A172 (cell line): ENCODE data around the gene FXYD4. TPM values are rescaled to one million over a fixed set of nuclear protein-coding genes. Genes with fewer than 3 reads are reported as not detected.
"Not testable (repeated sequence)": the region's sequence is repeated elsewhere in the genome, so short reads cannot be mapped to it uniquely, and the experiment has no call there.

Source experiments
- DNase-seq: peaks from one replicate; pipeline ENCODE4 v3.0.0-alpha.2; 2015; ENCODE audit warnings: low spot score
- total RNA-seq: library from RNA; depleted of rRNA; stranded (reverse); fragments of >200 nt; shearing (Covaris generic); gene quantifications from 2 replicates; pipeline ENCODE4 v1.2.3, GENCODE V29; 2014; rRNA removed

The FXYD4 gene, protein sequence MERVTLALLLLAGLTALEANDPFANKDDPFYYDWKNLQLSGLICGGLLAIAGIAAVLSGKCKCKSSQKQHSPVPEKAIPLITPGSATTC
- not detected in 2 replicates for total RNA-seq

DNA sequence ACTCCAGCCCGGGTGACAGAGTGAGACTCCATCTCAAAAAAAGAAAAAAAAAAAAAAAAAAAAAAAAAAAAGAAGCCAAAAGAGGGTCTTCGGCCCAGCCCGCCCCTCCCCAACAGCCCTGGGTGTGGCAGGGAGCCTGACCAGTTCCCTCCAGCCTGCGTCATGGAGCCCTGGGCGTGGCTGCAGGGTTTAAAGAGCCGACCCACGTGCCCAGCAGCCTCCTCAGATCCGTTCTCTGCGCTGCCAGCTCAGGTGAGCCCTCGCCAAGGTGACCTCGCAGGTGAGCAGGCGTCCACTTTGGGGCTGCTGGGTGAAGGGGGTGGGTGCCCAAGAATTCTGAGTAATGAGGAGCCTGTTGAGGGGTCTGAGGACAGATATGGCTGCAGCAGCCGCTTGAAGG, at the start of gene FXYD4:
Gene FXYD4 (plus strand): TSS at position 219 of the 400 bp plus-strand sequence. CDS start 2,111 bp downstream, outside the sequence.
- no peak for DNase-seq

DNA sequence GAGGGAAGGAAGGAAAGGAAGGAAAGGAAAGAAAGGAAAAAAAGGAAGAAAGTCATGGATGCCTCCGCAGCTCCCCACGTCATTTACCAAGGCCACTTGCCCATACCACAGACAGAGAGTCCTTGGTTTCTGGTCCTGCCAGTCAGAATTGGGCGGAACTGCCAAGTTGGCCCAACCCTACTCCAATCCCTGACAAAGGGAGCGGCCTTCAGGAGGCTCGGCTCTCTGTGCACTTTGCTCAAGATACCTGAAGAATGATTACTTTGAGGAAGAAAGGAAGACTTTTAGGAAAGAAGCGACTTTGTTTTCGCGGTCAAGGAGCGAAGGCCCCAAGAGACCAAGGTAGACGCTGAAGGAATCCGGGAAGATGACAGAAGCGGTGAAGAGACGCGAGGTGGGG, 49.1 kb upstream of the FXYD4 start:
- no peak for DNase-seq

DNA sequence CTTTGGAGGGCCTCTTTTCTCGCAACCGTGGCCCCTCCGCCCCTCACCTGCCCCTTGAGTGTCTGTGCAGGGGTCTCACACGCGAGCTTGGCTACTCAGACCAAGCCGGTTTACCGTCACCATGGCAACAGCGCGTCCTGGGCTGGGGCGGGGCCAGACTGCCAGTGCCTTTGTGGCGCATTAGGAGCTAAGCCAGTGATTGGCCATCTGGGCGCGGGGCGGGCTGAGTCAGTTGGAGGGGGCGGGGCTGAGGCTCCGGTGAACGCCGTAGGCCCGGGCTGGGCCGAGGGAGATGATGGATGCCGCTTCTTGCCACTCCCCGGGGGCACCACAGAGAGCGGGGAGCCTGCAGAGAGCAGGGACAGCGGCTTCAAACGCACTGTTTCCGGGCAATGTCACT, 48.7 kb upstream of the FXYD4 start:
- DNase-seq: no peak

DNA sequence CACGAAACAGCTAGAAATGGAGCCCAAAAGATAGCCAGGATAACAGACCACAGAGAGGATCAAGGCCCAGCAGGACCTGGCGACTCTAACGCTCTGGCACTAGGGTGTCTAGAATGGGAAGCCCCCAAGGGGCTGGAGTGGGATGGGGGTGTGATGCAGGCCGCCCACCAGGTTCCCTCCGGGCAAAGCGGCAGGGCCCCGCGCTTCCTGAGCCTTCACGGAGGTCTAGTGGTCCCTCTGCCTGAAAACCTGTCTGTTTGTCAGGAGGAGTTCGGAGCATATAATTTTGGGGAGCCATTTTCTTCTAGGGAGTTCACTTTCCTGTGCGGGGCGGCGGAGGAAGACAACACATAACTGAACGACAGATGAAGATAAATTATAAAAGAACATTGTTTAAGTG, 48.2 kb upstream of the FXYD4 start:
- DNase-seq: no peak

DNA sequence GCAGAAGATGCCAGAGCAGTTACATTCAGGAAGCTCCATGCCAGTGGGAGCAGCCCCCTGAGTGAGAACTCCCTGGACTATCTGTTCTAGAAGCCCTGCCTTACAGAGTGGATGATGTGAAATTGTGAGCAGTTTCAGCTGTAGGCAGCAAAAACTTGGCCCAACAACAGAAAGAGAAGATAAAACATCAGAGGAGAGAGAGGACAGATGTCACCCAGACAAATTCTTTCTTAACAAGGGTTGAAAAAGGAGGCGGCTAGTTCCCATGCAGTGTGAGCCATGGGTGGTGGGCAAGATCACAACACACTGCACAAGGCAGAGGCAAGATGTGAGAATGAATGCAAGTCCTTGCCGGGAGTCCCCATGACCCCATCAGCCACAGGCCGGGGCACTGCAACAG, 46.6 kb upstream of the FXYD4 start:
- no peak for DNase-seq

DNA sequence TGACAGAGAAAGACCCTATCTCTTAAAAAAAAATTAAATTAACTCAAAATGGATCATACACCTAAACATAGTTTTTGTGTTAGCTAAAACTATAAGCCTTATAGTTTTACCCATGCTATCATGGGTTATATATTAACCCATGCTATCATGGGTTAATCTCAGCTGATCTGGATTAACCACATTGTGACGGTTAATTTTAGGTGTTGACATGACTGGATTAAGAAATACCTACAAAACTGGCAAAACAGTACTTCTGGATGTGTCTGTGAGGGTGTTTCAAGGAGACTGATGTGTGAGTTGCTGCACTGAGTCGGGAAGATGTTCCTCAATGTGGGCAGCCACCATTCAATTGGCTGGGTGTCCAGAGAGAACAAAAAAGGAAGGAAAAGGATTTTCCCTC, 44.3 kb upstream of the FXYD4 start:
- DNase-seq: no peak

DNA sequence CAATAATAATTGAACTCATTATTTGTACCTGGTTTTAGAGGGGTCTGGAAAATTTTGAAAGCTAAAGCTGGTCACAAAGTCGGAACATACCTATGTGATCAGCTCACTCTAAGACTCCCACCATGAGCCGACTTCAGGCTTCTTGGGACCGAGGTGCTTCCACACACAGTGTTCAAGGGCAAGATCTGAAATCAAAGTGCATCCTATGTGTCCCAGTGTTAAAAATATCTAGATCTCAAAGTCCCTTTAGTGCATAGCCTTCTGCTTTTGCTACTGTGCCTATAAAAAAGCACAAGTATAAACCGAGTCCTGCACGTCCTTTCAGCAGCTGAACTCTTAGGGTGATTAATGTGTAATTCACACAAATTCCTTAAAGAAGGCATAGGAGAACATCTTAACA, 43.5 kb upstream of the FXYD4 start:
- no peak for DNase-seq

DNA sequence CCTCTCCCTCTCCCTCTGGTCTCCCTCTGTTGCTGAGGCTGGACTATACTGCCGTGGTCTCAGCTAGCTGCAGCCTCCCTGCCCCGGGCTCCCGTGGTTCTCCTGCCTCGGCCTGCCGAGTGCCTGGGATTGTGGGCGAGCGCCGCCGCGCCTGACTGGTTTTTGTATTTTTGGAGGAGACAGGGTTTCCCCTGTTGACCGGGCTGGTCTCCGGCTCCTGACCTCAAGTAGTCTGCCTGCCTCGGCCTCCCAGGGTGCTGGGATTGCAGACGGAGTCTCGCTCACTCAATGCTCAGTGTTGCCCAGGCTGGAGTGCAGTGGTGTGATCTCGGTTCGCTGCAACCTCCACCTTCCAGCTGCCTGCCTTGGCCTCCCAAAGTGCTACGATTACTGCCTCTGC, 42.6 kb upstream of the FXYD4 start:
- not testable (repeated sequence) for DNase-seq

DNA sequence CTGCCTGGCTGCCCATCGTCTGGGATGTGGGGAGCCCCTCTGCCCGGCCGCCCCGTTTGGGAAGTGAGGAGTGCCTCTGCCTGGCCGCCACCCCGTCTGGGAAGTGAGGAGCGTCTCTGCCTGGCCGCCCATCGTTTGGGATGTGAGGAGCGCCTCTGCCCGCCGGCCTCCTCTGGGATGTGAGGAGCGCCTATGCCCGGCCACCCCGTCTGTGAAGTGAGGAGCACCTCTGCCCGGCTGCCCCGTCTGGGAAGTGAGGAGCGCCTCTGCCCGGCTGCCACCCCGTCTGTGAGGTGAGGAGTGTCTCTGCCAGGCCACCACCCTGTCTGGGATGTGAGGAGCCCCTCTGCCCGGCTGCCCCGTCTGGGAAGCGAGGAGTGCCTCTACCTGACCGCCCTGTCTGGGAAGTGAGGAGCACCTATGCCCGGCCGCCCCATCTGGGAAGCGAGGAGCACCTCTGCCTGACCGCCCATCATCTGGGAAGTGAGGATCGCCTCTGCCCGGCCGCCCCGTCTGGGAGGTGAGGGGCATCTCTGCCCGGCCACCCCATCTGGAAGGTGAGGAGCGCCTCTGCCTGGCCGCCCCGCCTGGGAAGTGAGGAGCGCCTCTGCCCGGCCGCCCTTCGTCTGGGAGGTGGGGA, 42.1 kb upstream of the FXYD4 start:
- not testable (repeated sequence) for DNase-seq

DNA sequence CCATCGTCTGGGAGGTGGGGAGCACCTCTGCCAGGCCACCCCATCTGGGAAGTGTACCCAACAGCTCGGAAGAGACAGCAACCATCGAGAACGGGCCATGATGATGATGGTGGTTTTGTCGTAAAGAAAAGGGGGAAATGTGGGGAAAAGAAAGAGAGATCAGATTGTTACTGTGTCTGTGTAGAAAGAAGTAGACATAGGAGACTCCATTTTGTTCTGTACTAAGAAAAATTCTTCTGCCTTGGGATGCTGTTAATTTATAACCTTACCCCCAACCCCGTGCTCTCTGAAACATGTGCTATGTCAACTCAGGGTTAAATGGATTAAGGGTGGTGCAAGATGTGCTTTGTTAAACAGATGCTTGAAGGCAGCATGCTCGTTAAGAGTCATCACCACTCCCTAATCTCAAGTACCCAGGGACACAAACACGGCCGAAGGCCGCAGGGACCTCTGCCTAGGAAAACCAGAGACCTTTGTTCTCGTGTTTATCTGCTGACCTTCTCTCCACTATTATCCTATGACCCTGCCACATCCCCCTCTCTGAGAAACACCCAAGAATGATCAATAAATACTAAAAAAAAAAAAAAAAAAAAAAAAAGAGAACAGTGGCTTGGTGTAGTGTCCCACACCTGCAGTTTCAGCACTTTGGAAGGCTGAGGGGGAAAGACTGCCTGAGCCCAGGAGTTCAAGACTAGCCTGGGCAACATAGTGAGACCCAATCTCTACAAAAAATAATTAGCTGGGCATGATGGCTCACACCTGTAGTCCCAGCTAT, 41.2 kb upstream of the FXYD4 start:
- DNase-seq: not testable (repeated sequence)

DNA sequence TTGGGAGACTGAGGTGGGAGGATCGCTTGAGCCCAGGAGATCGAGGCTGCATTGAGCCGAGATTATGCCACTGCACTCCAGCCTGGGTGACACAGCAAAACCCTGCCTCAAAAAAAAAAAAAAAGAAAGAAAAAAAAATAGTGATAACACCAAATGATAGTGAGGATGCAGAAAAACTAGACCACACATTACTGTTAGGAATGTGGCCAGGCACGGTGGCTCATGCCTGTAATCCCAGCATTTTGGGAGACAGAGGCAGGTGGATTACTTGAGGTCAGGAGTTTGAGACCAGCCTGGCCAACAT, 40.7 kb upstream of the FXYD4 start:
- DNase-seq: not testable (repeated sequence)

DNA sequence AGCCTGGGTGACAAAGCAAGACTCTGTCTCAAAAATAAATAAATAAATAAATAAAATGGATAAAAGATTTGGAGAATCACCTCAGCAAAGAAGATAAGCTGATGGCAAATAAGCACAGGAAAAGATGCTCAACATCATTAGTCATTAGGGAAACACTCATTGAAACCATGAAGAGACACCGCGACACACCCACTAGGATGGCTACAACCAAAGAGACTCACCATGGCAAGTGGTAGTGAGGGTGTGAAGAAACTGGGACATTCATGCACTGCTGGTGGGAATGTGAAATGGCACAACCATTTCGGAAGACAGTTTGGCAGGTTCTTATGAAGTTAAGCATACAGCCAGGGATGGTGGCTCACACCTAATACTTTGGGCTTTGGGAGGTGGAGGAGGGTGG, 37.8 kb upstream of the FXYD4 start:
- no peak for DNase-seq

DNA sequence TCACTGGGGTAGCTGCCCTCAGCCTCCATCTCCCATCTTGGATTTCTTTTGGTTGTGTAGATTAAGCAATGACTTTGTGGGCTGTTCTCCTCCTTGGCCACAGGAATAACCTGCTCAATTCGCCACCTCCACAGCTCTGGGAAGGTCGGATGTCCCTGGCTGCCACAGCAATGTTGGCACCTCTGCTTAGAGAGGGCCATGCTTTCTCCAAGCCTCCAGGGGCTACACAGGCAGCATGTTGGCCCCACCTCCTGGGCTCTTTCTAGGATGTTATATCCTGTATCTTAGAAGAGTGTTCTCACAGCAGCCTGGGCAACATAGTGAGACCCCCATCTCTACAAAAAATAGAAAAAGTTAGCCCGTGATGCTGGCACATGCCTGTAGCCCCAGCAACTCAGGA, 35.4 kb upstream of the FXYD4 start:
- DNase-seq: no peak

DNA sequence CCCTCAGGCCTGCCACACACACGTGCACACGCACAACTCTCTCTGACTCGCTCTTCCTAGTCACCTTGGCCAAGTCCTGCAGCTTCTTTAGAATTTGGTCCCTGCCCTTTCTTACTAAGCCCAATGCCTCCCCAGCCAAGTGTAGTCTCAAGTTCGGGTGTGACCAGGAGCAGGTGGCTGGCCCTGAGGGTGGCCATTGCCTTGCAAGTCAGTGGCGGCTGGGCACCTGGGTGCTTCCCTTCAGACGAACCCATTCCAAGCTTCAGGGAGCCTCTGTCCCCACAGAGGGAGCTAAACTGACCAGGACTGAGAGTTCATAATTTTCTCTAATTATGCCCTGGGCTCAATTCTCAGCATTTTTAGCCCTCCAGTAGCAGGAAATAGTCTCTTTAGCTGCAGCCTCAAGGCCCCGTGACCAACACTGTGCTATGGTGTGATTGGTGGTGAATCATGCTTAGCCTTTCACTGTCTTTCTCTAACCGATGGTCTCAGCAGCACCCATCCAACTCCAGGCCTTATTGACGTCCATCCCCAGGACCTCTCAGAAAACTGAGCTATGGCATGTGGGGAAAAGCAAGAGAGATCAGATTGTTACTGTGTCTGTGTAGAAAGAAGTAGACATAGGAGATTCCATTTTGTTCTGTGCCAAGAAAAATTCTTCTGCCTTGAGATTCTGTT, 34.7 kb upstream of the FXYD4 start:
- no peak for DNase-seq

DNA sequence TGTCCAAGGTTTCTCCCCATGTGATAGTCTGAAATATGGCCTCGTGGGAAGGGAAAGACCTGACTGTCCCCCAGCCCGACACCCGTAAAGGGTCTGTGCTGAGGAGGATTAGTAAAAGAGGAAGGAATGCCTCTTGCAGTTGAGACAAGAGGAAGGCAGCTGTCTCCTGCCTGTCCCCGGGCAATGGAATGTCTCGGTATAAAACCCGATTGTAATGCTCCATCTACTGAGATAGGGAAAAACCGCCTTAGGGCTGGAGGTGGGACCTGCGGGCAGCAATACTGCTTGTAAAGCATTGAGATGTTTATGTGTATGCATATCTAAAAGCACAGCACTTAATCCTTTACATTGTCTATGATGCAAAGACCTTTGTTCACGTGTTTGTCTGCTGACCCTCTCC, 33.9 kb upstream of the FXYD4 start:
- not testable (repeated sequence) for DNase-seq

DNA sequence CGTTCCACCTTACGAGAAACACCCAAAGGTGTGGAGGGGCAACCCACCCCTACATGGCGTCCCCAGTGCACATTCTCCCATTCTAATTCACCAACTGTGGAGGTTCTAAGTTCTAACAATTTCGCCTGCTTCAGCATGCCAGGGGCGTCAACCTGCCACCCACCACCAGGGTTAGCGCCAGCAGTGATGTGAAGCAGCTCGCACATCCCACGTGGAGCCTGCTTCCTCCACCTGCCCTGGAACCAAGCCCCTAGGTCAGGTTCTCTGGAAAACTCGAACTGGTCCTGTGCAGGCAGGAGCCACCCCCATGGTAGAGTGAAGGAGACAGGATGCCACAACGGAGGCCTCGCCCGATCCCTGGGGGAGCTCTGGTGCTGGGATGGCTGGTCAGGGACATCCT, 33.3 kb upstream of the FXYD4 start:
- DNase-seq: no peak

DNA sequence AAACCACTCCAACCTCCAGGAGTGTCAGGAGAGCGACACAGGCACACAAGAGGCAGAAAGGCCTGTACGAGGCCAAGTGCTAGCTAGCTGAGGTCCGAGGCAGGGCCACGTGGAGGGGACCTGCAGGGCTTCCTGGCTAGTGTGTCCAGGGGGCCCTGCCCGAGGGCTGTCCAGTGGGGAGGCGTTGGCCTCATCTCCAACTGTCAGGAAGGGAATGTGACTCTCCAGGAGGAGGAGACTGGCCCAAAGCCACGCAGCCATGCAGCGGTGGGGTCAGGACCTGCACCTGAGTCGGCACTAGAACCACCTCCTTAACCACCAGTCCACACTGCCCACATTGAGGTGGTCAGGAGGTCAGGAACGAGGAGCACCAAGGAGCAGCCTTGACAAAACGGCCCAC, 32.3 kb upstream of the FXYD4 start:
- DNase-seq: no peak

DNA sequence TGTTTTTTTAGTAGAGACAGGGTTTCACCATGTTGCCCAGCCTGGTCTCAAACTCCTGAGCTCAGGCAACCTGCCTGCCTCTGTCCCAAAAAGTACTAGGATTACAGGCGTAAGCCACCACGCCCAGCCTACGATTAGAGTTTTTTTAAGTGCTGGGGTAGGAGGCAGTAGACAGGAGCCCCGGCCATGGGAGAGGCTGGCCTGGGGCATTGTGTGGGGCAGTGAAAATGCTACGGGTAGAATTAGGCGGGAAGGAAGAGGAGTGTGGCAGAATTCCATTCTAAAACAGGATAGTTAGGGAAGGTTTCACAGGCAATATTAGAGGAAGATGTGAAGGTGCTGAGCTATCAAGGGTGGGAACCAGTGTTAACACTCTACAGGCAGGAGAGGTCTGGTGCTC, 31.3 kb upstream of the FXYD4 start:
- no peak for DNase-seq

DNA sequence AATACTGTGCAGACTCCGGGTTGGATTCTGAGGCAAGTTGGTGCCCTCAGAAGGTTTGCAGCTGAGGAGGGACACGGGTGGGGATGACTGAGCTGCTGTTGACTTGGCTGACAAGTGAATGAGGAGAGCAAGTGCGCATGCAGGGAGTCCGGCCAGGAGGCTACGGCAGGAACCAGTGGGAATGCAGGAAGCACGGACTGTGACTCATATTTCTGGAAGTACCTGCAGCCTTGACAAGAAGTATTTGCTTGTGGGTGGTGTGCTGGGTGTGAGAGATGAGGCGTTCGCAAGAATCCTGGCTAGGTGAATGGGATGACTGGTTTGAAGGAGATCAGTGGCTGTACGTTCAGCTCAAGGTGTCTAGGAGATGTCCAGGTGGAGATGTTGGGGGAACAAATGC, 30.8 kb upstream of the FXYD4 start:
- peak; percentile 86 for DNase-seq

DNA sequence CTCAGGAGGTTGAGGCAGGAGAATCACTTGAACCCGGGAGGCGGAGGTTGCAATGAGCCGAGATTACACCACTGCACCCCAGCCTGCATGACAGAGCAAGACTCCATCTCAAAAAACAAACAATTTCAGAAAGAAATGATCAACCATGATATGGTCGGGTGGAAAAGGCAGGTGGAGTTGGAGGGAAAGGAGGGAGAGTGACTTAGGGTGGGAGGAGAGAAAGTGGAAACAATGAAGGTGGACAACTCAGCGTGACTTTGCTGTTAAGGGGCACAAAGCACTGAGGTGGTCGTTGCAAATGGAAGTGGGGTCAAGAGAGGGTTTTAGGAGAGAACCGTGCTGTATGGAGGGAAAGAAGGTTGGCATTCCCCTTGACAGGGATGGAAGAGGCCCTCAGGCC, 30.0 kb upstream of the FXYD4 start:
- DNase-seq: no peak

DNA sequence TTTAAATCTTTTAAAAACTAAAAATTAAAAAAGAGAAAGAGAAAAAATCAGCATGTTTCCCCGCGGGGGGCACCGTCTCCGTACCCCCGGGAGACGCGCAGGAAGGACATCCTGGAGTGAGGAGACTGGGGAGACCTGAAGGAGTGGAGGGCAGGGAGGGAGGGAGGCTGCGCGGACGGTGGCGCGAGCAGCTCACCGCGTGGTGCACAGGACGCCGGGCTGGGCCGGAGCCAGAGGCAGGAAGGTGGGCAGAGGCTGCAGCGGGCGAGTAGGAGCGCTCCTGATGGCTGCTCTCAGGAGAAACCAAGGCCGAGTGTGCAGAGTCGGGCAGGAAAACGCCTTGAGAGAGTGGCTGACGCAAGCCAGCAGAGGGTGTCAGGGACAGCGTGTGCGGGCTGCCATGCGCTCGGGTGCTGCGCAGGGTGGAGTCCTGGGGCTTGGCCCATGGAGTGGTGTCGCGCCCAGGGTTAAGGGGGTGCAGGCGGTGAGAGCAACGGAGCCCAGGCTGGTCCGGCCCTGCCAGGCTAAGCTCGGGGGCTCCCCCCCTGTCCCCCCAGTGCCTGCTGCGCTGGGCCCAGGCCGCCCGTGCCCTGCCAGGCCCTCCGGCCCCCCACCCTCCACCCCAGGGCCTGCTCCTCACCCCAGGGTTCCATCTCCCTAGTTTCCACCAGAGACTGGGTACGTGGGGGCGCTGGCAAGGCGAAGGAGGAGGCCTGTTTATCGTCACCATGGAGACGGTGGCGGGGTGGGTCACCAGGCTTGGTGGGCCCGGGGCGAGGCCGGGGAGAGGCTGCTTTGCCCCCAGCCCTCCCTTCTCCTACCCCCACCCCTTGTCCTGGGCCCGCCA, 28.9 kb upstream of the FXYD4 start:
- DNase-seq: no peak

DNA sequence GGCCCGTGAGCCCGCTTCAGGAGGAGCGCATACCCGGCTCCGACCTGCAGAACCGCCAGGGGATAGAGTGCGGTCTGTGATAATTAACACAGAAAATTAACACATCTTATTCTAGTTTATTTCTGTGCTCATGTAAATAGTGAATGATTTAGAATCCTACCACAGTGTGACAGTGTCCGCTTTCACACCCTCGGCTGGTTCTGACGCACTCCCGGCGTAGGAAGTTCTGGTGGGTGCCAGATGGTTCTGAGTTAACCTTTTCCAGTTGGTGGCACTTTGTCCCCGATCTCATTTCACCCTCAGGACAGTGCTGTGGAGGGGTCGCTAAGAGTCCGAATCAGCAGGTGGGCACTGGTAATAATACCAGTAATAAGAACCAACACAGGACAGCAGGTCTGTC, 28.3 kb upstream of the FXYD4 start:
- no peak for DNase-seq
